NCI-H510A treated with DMSO at 0.1 percent for 48 hours (cell line): ENCODE results near the gene ARHGEF11.
A peak's percentile ranks its signal among the peaks of the same experiment; 100 is the strongest.

Source experiments
- DNase-seq: peaks from one replicate; lab custom pipeline; 2025; lab: John Stamatoyannopoulos, UW

Gene ARHGEF11

DNA sequence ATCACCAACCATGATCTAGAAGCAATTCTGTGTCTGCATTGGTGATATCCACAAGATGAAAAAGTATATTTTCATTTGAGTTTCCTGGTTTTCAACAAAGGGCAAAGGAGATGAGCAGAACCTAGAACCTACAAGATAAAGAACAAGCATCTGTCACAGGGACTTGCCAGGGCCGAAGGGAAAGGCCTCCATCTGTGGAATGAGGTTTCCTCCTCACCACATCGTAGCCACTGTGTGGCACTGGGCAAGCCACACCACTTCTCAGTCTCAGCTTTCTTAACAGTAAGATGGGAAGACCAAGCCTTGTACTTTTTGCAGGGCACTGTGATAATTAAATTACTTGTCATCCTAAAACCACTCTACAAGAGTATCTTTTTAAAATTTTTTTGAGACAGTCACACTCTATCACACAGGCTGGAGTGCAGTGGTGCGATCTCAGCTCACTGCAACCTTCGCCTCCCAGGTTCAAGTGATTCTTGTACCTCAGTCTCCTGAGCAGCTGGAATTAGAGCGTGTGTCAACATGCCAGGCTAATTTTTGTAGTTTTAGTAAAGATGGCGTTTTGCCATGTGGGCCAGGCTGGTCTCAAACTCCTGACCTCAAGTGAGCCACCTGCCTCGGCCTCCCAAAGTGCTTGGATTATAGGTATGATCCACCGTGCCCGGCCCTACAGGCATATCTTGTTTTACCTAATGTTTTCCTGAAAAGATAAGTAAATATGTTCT is 45.8 kb downstream of the ARHGEF11 start:
- no peak for DNase-seq

DNA sequence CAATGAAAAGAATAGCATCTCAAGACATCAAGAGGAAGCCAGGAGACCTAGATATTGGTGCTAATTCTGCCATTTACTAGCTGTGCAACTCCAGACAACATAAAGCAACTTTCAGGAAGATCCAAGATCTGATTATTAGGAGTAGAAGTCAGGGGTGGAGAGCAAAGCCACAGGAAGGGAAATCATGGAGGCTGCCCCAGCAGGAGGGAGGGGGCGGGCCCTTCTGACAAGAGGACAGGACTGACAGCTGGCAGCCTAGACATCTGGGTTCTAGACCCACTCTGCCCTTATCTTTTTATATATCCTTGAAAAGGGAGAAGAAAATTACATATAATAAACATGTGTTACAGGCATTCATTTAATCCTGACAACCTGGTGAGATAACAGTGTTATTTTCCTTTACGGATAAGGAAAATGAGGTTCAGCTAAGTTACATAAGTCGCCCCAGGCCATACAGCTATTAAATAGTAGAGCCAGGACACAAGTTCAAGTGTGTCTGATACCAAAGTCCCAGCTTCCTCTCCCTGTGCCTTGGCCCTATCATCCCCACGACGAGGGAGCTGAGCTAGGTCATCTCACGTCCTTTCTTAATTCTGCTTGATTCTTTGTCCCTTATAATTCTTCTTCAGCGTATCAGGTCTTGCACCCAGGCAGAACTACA is 46.6 kb downstream of the ARHGEF11 start:
- DNase-seq: no peak

- DNase-seq: no peak
Measured at GRCh38 chr1:156998301-156998700, 47.2 kb downstream of the ARHGEF11 start.

- no peak for DNase-seq
Measured at GRCh38 chr1:156995412-156995811, 50.1 kb downstream of the ARHGEF11 start.

DNA sequence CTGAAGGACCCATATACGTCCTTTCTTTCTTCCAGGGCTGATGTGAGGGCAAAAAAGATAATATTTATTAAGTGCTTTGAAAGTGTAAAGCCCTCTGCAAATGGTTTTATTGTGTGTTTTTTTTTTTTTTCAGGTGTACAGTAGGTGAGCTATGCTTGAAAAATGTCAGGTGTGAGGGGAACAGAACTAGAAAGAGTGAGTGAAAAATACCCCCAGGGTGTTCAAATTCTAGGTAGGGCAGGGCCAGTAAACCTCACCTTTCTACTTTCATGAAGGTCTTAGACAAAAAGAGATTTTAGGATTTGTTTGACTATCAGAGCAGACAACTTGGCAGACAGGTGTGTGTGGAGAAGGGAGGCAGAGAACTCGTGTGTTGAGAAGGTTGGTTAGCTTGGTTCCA is 51.3 kb downstream of the ARHGEF11 start:
- DNase-seq: no peak

DNA sequence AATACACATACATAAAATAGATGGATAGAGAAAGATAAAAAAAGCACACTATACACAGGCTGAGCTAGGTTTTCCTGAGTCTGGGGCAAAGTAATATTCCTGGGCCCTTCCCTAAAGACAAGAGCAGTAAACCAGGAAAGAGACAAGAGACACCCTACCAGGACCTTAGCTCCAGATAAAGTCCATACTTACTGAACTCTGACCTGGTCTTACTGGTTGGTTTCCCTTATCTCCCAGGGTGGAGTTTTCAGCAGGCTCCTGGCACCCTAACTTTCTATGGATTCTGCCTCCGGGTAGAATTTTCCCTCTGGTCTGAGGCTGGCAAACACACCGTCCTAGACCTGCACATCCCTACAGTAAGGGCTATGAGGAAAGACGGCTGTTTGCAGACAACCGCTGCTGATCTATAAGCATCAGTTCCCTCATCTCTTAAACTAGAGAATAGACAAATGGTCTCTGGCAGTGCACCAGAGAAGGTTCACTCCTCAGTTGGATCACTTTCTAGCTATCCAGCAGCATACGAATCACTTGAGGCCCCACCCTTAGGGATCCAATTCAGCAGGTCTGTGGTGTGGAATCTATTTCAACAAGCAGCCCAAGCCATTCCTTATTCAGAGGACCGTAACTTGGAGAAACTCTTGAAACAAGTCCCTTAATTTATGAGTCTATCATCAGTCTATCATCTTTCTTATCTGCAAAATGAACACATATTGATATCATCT is 52.0 kb downstream of the ARHGEF11 start:
- DNase-seq: no peak

GRCh38 chr1:156992215-156992614 is 53.3 kb downstream of the ARHGEF11 start:
- DNase-seq: no peak

DNA sequence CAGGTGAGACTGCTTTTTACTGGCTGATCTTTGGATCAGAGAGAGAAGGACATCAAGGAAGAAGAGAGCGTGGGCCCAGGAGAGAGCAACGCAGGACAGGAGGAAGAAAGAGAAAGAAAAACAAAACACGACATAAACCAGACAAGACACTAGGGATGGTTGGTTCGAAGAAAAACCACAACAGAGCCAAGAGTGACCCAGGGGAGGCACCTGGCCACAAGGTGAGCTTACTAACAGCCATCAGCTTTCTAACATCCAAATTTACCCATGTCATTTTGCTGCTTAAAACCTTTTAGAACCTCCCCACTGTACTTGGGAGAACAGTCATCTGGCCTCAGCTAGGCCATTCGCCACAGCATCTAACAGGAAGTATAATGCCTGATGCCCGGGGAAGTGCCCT is 57.8 kb downstream of the ARHGEF11 start:
- DNase-seq: no peak

DNA sequence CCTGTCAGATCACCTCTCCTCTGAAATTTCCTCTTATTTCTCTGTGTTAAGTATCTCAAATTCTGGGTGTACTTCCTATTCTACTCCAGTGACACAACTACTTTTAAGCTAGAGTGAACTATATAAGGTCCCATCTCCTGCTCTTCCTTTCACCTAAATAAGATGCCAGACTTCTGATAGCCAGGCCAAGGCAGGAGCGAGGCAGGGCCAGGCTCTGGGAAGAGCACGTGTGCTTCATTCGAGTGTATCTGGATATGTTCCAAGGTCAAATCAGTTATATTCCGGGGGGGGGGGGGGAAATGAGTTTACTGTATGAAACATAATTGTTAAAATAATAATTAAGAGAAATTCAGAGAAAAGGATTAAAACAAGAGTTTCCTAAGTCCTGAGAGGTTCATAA is 65.0 kb downstream of the ARHGEF11 start:
- no peak for DNase-seq

GRCh38 chr1:156975084-156975483 is 70.5 kb downstream of the ARHGEF11 start:
- DNase-seq: no peak

GRCh38 chr1:156973417-156973816 is 72.1 kb downstream of the ARHGEF11 start:
- DNase-seq: no peak

- DNase-seq: no peak
Measured at GRCh38 chr1:156970017-156970416, 75.5 kb downstream of the ARHGEF11 start.

DNA sequence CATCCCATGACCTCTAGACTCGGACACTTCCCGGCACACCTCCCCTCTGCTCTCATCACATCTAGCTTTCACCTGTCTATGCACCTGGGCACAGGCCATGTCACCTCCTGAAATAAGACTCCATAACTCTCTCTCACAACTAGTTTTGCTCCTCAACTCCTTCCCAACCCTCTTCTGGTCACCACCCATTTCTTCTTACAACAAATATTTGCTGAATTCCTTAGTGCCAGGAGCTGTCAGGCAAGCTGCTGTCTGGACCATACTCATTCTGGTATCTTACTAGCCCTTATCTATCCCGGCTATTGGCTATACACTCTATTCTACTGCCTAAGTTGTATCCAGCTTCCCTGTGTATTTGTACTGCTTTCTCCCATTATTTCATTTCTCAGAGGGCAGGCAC is 76.0 kb downstream of the ARHGEF11 start:
- no peak for DNase-seq

DNA sequence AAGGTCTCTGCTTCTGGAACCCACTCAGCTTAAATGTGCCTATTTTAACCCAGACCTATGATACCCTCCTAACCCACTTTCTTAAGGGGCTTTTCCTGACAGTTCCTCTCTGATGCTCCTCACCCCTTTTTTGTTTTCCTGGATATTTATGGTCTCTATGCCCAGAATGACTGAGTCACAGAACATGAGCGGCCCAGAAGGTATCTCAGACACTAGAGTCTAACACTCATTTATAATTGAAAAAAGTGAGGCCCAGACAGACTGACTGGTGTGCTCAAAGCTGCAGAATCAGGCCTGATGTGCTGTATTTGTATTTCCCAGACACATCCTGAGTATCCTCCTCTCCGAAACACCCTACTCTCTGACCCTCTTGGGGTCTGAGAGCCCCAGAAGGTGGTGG is 81.1 kb downstream of the ARHGEF11 start:
- no peak for DNase-seq

GRCh38 chr1:156963621-156964020 is 81.9 kb downstream of the ARHGEF11 start:
- DNase-seq: no peak

GRCh38 chr1:156961709-156962108 is 83.8 kb downstream of the ARHGEF11 start:
- DNase-seq: no peak

- no peak for DNase-seq
Measured at GRCh38 chr1:156959925-156960324, 85.6 kb downstream of the ARHGEF11 start.

DNA sequence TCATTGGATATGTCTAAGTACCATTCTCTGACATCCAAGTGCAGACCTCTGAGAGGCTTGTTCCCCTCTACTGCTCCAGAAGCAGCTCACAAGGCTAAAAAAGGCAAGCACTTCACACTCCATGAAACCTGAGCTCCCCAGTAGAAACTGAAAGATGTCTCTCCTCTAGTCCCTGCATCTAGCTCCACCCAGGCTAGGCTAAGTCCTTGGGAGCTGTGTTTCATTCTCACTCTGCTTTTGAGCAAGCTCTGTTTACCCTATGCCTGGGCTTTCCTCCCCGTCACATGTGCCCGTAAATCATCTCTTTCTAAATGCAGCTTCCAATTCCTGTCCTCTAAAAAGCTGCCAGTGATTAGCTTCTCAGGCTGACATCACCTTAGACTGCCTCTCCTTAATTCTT is 86.1 kb downstream of the ARHGEF11 start:
- DNase-seq: peak; percentile 93

DNA sequence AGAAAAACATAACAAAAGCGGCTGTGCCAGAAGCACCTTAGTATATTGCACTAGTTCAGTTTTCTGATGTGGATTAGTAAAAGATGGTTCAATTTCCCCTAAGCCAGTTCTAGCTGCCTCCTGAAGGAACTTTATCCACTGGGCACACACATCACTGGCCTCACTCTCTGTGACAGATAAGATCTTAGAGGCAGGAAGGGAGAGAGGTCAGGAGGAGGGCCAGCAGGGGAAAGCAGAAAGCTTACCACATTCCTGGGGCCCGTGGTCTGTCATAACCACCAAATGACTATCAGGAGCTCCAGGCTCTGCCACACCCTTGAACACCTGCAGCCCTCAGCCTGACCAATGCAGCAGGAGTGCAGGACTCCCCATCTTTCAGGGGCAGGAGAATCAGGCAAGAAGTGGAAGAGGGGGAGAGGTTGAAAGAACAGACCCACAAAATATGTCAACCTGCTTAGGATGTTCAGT is 87.3 kb downstream of the ARHGEF11 start:
- no peak for DNase-seq

DNA sequence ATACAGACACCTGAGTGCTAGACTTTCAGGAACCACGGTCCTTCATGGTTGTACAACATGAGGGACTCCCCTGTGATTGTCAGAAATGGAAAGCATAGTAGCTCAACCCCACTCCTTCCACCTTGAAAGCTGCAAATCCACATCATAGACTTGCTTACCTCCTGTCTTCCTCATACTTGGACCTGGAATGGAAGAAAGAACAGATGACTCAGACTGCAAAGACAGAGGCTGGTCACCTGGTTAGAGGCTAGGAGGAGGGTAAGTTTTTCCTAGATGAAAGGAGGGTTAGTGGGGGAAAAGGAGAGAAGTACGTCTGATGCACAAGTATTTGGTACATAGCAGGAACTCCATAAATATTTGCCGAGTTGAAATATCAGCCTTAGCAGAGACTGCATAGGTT is 87.9 kb downstream of the ARHGEF11 start:
- no peak for DNase-seq

DNA sequence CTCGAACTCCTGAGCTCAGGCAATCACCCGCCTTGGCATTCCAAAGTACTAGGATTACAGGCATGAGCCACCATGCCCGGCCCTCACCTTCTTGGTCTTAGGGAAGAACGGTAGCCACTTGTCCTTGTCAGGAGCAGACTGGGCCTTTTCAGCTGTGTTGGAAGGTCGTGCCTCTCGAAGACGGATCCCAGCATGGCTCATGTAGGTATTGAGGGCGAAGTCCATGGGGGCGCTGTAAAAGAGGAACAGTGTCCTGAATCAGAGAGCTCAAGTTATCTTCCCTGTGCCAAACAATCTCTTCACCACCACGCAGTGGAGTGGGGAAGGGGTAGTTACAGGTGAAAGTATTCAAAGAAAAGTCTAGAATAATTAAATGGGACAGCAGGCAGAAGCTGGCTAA is 89.2 kb downstream of the ARHGEF11 start:
- no peak for DNase-seq

DNA sequence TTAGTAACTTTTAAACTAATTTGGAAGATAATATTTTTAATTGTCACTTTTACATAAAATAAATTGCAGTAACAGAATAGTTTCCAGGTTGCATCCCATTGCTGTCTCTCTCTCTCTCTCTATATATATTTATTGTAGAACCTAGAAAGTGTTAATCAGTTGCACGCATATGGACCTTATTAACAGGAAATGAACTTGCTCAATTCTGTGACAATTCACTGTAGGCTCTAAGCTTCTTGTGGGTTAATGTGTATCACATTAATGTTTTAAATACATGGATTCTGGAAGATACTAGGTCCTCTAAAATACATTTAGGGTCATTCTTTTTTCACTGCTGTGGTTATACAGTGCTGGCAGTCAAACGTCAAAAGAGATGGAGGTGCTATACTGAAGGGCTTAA is 92.0 kb downstream of the ARHGEF11 start:
- DNase-seq: no peak

DNA sequence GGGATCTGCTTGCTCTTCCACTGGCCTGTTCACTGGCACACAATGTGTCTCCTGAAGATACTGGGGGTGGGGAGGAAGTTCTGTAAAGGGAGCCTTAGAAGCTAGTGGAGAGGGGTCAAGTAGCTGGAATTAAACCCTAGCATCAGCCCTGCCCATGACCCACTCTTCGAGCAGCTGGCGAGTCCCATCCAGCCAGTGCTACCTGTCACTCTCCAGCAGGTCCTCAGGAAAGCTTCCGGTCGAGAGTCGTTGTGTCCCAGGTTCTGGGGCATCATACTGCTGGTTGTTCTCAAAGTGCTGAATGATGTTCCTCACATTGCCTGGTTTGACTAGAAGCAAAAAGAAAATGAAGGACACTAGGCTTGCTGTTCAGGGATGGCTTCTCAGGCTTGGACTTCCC is 94.2 kb downstream of the ARHGEF11 start:
- no peak for DNase-seq
